ENCODE measurements around the gene CLN3. TPM values are rescaled to one million over a fixed set of nuclear protein-coding genes. Genes with fewer than 3 reads are reported as not detected.

CLN3 gene
- total RNA-seq, 2 experiments from 2014 or later: 28.7 to 29.7 TPM

DNA sequence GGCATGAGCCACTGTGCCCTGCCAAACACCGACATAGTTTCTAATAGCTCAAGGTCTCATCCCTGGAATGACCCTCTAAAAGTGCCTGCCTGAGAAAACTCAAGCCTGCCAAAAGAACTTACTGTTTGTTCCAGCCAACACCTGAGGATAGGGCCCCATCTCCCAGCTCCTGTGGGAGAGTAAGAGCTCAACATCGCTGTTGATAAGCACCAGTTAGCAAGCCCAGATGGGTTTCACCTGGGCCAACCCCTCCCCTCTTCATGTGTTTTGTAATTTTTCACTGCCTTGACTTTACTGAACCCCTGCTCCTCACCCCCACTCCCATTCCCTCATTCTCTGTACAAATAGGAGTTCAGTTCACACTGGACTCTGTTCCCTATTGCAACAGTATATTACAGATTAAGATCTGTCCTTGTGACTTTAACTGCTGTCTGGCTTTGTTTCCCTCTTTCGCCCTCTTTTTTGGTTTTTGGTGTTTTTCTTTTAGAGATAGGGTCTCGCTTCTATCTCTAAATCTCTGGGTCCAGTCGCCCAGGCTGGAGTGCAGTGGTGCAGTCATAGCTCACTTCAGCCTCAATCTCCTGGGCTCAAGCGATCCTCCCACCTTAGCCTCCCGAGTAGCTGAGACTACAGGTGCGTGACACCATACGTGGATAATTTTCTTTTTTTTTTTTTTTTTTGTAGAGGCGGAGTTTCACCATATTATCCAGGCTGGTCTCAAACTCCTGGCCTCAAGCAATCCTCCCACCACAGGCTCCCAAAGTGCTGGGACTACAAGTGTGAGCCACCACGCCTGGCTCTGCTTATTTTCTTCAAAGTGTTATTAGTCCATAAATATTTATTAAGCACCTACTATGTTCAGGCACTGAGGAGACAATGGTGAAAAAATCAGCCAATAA, 34.6 kb upstream of the CLN3 start:
- Mint-ChIP-seq H3K36me3 (no peaks in the 10 kb centered on the region), H3K27me3 (no peaks in the 10 kb centered on the region), H3K4me3 (no peak overlapping the region), H3K4me1 (peaks cover 10% of the 10 kb centered on the region), H3K9me3 (no peaks in the 10 kb centered on the region), H3K27ac (no peak overlapping the region)
- no peak for DNase-seq

- no peak overlapping the region for H3K27ac Mint-ChIP-seq
- DNase-seq: no peak
- peaks cover 8% of the 10 kb centered on the region for H3K4me1 Mint-ChIP-seq
Observed at GRCh38 chr16:28524681-28525171, 32.9 kb upstream of the CLN3 start.

DNA sequence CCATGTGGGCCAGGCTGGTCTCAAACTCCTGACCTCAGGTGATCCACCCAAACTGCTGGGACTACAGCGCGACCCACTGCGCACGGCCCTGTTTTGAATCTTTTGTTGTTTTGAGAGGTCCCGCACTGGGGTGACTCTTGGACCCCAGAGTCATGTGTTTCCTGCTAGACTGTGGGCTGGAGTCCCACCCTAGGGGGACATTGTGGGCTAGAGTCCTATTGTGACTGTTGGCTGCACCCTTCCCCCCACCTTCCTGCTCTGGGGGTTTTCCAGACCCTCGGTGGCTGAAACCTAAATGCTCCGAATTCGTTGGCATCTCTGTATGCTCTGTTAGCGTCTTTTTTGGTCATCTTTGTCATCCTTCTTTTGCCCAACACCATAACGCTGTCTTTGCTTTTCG, 30.9 kb upstream of the CLN3 start:
- Mint-ChIP-seq H3K27ac (no peak overlapping the region), H3K9me3 (no peaks in the 10 kb centered on the region), H3K36me3 (no peaks in the 10 kb centered on the region), H3K4me1 (peaks cover 8% of the 10 kb centered on the region), H3K27me3 (no peaks in the 10 kb centered on the region), H3K4me3 (no peak overlapping the region)
- DNase-seq: no peak

More at GRCh38 chr16:28524681-28525171, 32.9 kb upstream of the CLN3 start:
- H3K9me3 Mint-ChIP-seq: no peaks in the 10 kb centered on the region
- no peak overlapping the region for H3K4me3 Mint-ChIP-seq
- H3K27me3 Mint-ChIP-seq: no peaks in the 10 kb centered on the region
- no peaks in the 10 kb centered on the region for H3K36me3 Mint-ChIP-seq

DNA sequence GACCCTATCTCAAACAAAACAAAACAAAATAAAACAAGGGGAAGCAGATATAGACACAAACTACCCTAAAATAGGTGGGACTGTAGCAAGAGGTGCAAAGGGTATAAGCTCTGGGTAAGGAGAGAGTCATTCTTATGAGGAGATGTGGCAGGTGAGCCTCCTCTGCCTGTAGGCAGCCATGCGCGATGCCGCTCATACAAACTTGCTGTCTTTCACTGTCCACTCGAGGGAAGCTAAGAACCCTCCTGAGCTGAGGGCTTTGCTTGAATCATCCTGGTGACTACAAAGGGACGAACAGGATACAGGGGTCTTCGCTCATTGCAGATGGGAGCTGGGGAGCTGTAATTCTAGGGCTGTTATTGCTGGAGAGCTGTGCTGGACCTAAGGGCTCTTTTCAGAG, 29.6 kb upstream of the CLN3 start:
- Mint-ChIP-seq H3K27me3 (no peaks in the 10 kb centered on the region), H3K4me1 (peaks cover 8% of the 10 kb centered on the region), H3K4me3 (no peak overlapping the region), H3K27ac (no peak overlapping the region), H3K36me3 (no peaks in the 10 kb centered on the region), H3K9me3 (no peaks in the 10 kb centered on the region)
- no peak for DNase-seq

- Mint-ChIP-seq H3K9me3 (no peaks in the 10 kb centered on the region), H3K4me1 (peaks cover 8% of the 10 kb centered on the region), H3K27ac (no peak overlapping the region)
Observed at GRCh38 chr16:28520672-28521071, 28.8 kb upstream of the CLN3 start.

GRCh38 chr16:28514246-28514645, 22.4 kb upstream of the CLN3 start:
- Mint-ChIP-seq H3K4me3 (no peak overlapping the region), H3K27ac (no peak overlapping the region), H3K27me3 (no peaks in the 10 kb centered on the region), H3K4me1 (peaks cover 3% of the 10 kb centered on the region), H3K9me3 (no peaks in the 10 kb centered on the region), H3K36me3 (no peaks in the 10 kb centered on the region)
- no peak for DNase-seq

More at GRCh38 chr16:28520672-28521071, 28.8 kb upstream of the CLN3 start:
- H3K4me3 Mint-ChIP-seq: no peak overlapping the region
- DNase-seq: no peak
- no peaks in the 10 kb centered on the region for H3K27me3 Mint-ChIP-seq
- no peaks in the 10 kb centered on the region for H3K36me3 Mint-ChIP-seq

GRCh38 chr16:28513484-28514181, 21.8 kb upstream of the CLN3 start:
- Mint-ChIP-seq H3K36me3 (no peaks in the 10 kb centered on the region), H3K9me3 (no peaks in the 10 kb centered on the region), H3K27ac (no peak overlapping the region), H3K4me3 (no peak overlapping the region), H3K4me1 (peaks cover 3% of the 10 kb centered on the region), H3K27me3 (no peaks in the 10 kb centered on the region)
- DNase-seq: no peak

DNA sequence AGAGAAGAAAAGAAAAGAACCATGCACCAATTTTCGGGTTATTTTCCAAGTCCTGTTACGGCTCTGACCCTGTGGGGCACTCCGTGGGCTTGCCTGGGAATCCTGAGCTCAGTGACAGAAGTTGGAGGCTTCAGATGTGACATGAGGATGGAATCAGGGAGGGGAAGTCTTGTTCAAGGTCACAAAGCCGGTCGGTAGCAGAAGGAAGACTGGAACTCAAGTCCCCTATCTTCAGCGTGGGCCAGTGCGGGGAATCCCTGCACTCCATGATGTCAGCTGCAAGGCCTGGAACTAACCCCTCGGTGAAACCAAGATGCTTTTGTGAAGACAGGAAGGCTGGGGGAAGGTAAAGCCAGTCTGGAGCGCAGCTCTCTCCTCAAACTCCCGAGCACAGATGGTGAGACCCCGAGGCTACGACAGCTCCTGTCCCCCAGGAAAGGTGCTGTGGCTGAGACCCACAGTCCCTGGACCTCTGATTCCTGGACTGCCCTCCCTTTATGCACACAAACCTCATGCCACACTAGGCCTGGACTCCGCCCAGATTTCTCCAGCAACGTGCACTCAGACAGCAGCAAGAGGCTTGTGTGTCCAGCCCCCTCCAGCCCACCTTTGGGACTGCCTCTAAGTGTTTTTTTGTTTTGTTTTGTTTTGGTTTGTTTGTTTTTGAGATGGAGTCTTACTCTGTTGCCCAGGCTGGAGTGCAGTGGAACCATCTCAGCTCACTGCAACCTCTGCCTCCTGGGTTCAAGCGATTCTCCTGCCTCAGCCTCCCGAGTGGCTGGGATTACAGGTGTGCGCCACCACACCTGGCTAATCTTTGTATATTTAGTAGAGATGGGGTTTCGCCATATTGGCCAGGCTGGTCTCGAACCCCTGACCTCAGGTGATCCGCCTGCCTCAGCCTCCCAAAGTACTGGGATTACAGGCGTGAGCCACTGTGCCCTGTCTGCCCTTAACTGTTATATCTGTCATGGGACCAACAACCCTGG, 20.2 kb upstream of the CLN3 start:
- Mint-ChIP-seq H3K36me3 (no peaks in the 10 kb centered on the region), H3K4me1 (peaks cover 13% of the 10 kb centered on the region), H3K9me3 (no peaks in the 10 kb centered on the region), H3K27me3 (no peaks in the 10 kb centered on the region), H3K4me3 (no peak overlapping the region), H3K27ac (no peak overlapping the region)
- no peak for DNase-seq

DNA sequence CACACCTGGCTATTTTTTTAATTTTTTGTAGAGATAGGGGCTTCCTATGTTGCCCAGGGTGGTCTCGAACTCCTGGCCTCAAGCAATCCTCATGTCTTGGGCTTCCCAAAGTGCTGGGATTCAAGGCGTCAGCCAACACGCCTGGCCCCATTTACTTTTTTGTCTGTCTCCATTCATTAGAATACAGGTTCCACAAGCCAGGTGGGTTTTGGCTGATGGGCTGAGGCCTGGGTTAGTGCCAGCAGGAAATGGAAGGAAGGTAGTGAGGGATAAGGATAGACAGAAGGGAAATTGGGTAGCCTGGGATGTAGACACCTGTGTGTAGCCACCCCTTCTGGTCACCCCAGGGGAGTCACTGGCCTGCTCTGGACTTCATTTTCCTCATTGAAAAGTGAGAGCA, 19.2 kb upstream of the CLN3 start:
- DNase-seq: no peak
- Mint-ChIP-seq H3K4me3 (no peak overlapping the region), H3K36me3 (no peaks in the 10 kb centered on the region), H3K27me3 (no peaks in the 10 kb centered on the region), H3K4me1 (peaks cover 17% of the 10 kb centered on the region), H3K27ac (no peak overlapping the region), H3K9me3 (no peaks in the 10 kb centered on the region)

DNA sequence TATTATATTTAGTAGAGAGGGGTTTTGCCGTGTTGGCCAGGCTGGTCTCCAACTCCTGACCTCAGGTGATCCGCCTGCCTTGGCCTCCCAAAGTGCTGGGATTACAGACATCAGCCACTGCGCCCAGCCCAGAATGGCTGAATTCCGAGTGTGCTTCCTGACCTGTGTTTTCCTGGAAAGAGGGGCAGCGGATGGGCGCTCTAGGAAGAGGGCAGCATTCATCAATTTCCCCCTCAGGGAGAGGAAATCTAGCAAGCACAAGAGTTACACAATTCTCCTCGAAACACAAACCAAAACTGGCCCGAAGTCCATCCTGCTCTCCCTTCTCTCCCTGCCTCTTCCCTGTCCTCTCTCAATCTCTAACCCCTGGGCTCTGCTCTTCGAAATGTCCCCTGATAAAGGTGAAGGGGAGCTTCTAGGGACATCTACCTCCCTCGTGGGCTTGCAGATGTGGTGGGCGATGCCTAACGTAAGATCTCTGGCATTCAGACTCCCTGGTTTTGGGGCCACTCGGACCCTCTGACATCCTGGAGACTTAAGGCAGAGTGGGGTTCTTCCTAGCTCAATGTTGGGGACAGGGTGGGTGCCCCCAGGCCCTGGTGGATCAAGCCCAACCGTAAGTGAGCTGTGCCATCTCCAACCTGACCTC, 13.7 kb upstream of the CLN3 start:
- DNase-seq: no peak
- H3K27me3 Mint-ChIP-seq: no peaks in the 10 kb centered on the region
- no peak overlapping the region for H3K4me3 Mint-ChIP-seq
- H3K4me1 Mint-ChIP-seq: peaks cover 15% of the 10 kb centered on the region
- no peak overlapping the region for H3K27ac Mint-ChIP-seq
- no peaks in the 10 kb centered on the region for H3K9me3 Mint-ChIP-seq
- H3K36me3 Mint-ChIP-seq: no peaks in the 10 kb centered on the region

GRCh38 chr16:28504707-28505404, 13.0 kb upstream of the CLN3 start:
- Mint-ChIP-seq H3K27ac (no peak overlapping the region), H3K9me3 (no peaks in the 10 kb centered on the region), H3K27me3 (no peaks in the 10 kb centered on the region), H3K4me3 (no peak overlapping the region), H3K36me3 (no peaks in the 10 kb centered on the region), H3K4me1 (peaks cover 17% of the 10 kb centered on the region)
- no peak for DNase-seq

DNA sequence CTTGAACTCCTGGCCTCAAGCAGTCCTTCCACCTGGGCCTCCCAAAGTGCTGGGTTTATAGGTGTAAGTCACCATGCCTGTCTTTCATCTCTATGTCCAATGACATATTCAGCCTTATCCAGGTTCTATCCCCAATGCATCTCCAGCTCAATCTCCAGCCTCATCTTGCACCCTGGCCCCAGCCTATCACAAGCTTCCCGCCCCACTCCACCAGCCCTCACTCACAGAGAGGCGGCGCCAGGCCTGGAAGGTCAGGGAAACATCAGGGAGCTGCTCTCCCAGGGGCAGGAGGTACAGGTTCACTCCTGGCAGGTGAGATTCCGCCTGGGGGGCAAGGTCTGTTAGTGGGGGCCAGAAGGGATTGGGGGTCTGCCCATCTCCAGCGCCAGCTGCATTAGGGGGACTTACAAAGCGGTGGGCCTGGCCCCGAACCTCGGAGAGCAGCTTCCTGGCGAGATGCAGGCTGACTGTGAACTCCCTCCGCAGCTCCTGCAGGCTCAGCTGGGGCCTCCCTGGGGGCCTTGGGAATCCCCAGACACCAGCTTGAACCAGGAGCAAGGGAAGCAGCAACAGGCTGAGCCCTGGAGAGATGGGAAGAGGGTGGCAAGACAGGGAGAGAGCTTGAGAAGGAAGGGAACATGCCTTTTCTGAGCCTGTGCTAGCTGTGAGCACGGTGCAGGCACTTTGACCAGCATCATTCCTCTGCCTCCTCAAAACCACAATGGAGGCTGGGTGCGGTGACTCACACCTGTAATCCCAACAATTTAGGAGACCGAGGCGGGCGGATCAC, 11.8 kb upstream of the CLN3 start:
- no peak overlapping the region for H3K27ac Mint-ChIP-seq
- no peaks in the 10 kb centered on the region for H3K36me3 Mint-ChIP-seq
- H3K4me3 Mint-ChIP-seq: no peak overlapping the region
- no peak for DNase-seq
- no peaks in the 10 kb centered on the region for H3K9me3 Mint-ChIP-seq
- no peaks in the 10 kb centered on the region for H3K27me3 Mint-ChIP-seq
- H3K4me1 Mint-ChIP-seq: peaks cover 17% of the 10 kb centered on the region

- no peaks in the 10 kb centered on the region for H3K9me3 Mint-ChIP-seq
- H3K27ac Mint-ChIP-seq: no peak overlapping the region
- H3K4me1 Mint-ChIP-seq: peaks cover 9% of the 10 kb centered on the region
- H3K4me3 Mint-ChIP-seq: no peak overlapping the region
- H3K36me3 Mint-ChIP-seq: no peaks in the 10 kb centered on the region
- H3K27me3 Mint-ChIP-seq: no peaks in the 10 kb centered on the region
- no peak for DNase-seq
Observed at GRCh38 chr16:28502290-28502689, 10.4 kb upstream of the CLN3 start.
